IMR-90 (cell line): ENCODE measurements around the gene DNAJC17. TPM values are rescaled to one million over a fixed set of nuclear protein-coding genes. Genes with fewer than 3 reads are reported as not detected.

ENCODE experiments used
- ATAC-seq: fragments of 200-7000 bp; cut with Tn5 transposase; 2 replicates; pipeline ENCODE4 v1.9.1; 2020; ENCODE audit warnings: low read depth, mild to moderate bottlenecking, moderate library complexity
- BruUV-seq: library from RNA; stranded (reverse); fragments of 400-500 nt; replicated peaks from 2 replicates; lab custom pipeline; 2021; lab: Mats Ljungman, UMichigan
- CTCF ChIA-PET: fragments of 300-600 bp; formaldehyde crosslinking; extraction: SDS; loops from one replicate; lab custom pipeline; 2021; ENCODE audit warnings: antibody characterized with exemption; lab: Yijun Ruan, JAX
- POLR2A ChIA-PET: fragments of 300-600 bp; sonication (Branson Sonifier 250); formaldehyde crosslinking; loops from one replicate; lab custom pipeline; 2022; ENCODE audit warnings: antibody characterized with exemption; ENCODE audit not compliant: unreplicated experiment; lab: Charles Lee
- DNase-seq: peaks from one replicate; pipeline ENCODE4 v3.0.0; 2013
- H2AFZ ChIP-seq: replicated peaks from 2 replicates; pipeline ENCODE3; 2013; ENCODE audit warnings: low read length, mild to moderate bottlenecking; ENCODE audit not compliant: poor library complexity
- H2AK5ac ChIP-seq: 2 replicates; pipeline ENCODE4 v1.6.1; 2013; ENCODE audit warnings: low read depth, low read length, inconsistent platforms
- H2AK9ac ChIP-seq: replicated peaks from 2 replicates; pipeline ENCODE3; 2013; ENCODE audit warnings: mild to moderate bottlenecking, low read depth, low read length, moderate library complexity; ENCODE audit not compliant: poor library complexity
- H2BK120ac ChIP-seq: 2 replicates; pipeline ENCODE4 v1.6.1; 2013; ENCODE audit warnings: low read depth, low read length, inconsistent platforms
- H2BK15ac ChIP-seq: 3 replicates; pipeline ENCODE4 v1.6.1; 2013; ENCODE audit warnings: low read depth, low read length, inconsistent platforms
- H2BK20ac ChIP-seq: 2 replicates; pipeline ENCODE4 v1.6.1; 2013; ENCODE audit warnings: low read depth, mild to moderate bottlenecking, inconsistent platforms, low read length, moderate library complexity
- H2BK5ac ChIP-seq: 2 replicates; pipeline ENCODE4 v1.6.1; 2013; ENCODE audit warnings: mild to moderate bottlenecking, low read depth, low read length, inconsistent platforms; ENCODE audit not compliant: poor library complexity, severe bottlenecking
- H3K14ac ChIP-seq: replicated peaks from 2 replicates; pipeline ENCODE4 v1.6.1; 2013; ENCODE audit warnings: low read depth, low read length, inconsistent platforms
- H3K18ac ChIP-seq: 2 replicates; pipeline ENCODE4 v1.6.1; 2013; ENCODE audit warnings: low read depth, low read length, control low read depth
- H3K23ac ChIP-seq: 2 replicates; pipeline ENCODE4 v1.6.1; 2013; ENCODE audit warnings: low read depth, low read length, inconsistent platforms
- H3K27ac ChIP-seq: 2 replicates; pipeline ENCODE4 v1.5.1; 2013; ENCODE audit warnings: mild to moderate bottlenecking, control low read depth, low read length; ENCODE audit not compliant: insufficient read depth
- H3K27me3 ChIP-seq: 2 replicates; pipeline ENCODE4 v1.6.1; 2013; ENCODE audit warnings: low read length; ENCODE audit not compliant: control insufficient read depth, insufficient read depth
- H3K36me3 ChIP-seq: 2 replicates; pipeline ENCODE4 v1.6.1; 2013; ENCODE audit warnings: low read length, mixed read lengths; ENCODE audit not compliant: control insufficient read depth, insufficient read depth
- H3K4ac ChIP-seq: 2 replicates; pipeline ENCODE4 v1.6.1; 2013; ENCODE audit warnings: low read depth, low read length, inconsistent platforms
- H3K4me1 ChIP-seq: 2 replicates; pipeline ENCODE4 v1.6.1; 2013; ENCODE audit warnings: low read length, mixed read lengths; ENCODE audit not compliant: control insufficient read depth, insufficient read depth
- H3K4me2 ChIP-seq: 2 replicates; pipeline ENCODE4 v1.6.1; 2013; ENCODE audit warnings: low read depth, mild to moderate bottlenecking, control low read depth, low read length, moderate library complexity
- H3K4me3 ChIP-seq: 2 replicates; pipeline ENCODE4 v1.5.1; 2013; ENCODE audit warnings: low read depth, mild to moderate bottlenecking, control low read depth, low read length, moderate library complexity; ENCODE audit not compliant: insufficient read depth
- H3K56ac ChIP-seq: 2 replicates; pipeline ENCODE4 v1.6.1; 2013; ENCODE audit warnings: low read length, inconsistent platforms; ENCODE audit not compliant: insufficient read depth; ENCODE audit errors: extremely low read depth
- H3K79me1 ChIP-seq, 2 experiments: 2 replicates each; pipeline ENCODE4 v1.6.1; 2013; ENCODE audit warnings: low read length in 2 of 2, inconsistent platforms in 1 of 2, low read depth in 1 of 2
- H3K9ac ChIP-seq: 2 replicates; pipeline ENCODE4 v1.6.1; 2013; ENCODE audit warnings: low read depth, low read length, control low read depth
- H3K9me1 ChIP-seq: 2 replicates; pipeline ENCODE4 v1.6.1; 2013; ENCODE audit warnings: low read length, inconsistent platforms; ENCODE audit not compliant: insufficient read depth
- H3K9me3 ChIP-seq: 2 replicates; pipeline ENCODE4 v1.6.1; 2013; ENCODE audit warnings: low read length; ENCODE audit not compliant: control insufficient read depth, insufficient read depth
- H4K20me1 ChIP-seq: 2 replicates; pipeline ENCODE4 v1.6.1; 2013; ENCODE audit warnings: low read length, inconsistent platforms; ENCODE audit not compliant: insufficient read depth
- H4K5ac ChIP-seq: 2 replicates; pipeline ENCODE4 v1.6.1; 2013; ENCODE audit warnings: mild to moderate bottlenecking, low read depth, low read length, control low read depth
- H4K8ac ChIP-seq, 2 experiments: 2 replicates each; pipeline ENCODE4 v1.6.1; 2013; ENCODE audit warnings: low read depth in 2 of 2, low read length in 2 of 2, control low read depth in 1 of 2, inconsistent platforms in 1 of 2
- H4K91ac ChIP-seq: 2 replicates; pipeline ENCODE4 v1.6.1; 2013; ENCODE audit warnings: low read depth, low read length, inconsistent platforms; ENCODE audit not compliant: insufficient read depth
- CEBPB ChIP-seq: IDR thresholded peaks from 2 replicates; pipeline ENCODE4 v1.6.1; 2012; ENCODE audit warnings: low read depth, low read length, improper control_type of control experiment
- CHD1 ChIP-seq: IDR thresholded peaks from 2 replicates; pipeline ENCODE4 v1.6.1; 2012; ENCODE audit warnings: low read depth, low read length, improper control_type of control experiment
- SMC3 ChIP-seq: fragments of 150-350 bp; IDR thresholded peaks from 2 replicates; pipeline ENCODE4 v1.6.1; 2016; ENCODE audit warnings: low read depth, mild to moderate bottlenecking, antibody characterized with exemption, low read length, moderate library complexity
- WGBS, 2 experiments: methylation state at CpG; one replicate each; pipeline versions ENCODE4 v1.1.5 to v1.1.7; 2013; ENCODE audit warnings: missing lambda C conversion rate in 2 of 2; ENCODE audit not compliant: insufficient read length in 1 of 2; ENCODE audit errors: extremely low coverage in 2 of 2; 5-methylcytosine and 5-hydroxymethylcytosine counted together
- dilution Hi-C: fragments of 300-500 bp; cut with HindIII; formaldehyde crosslinking; loops from one replicate; pipeline ENCODE4 v1.14.3; 2018; ENCODE audit warnings: low sequenced_read_pairs; ENCODE audit not compliant: unreplicated experiment
- in situ Hi-C: fragments of 300-500 bp; cut with MboI; formaldehyde crosslinking; loops from 3 replicates; pipeline ENCODE4 v1.14.3; 2019; ENCODE audit warnings: low sequenced_read_pairs, inconsistent platforms, mixed read lengths
- intact Hi-C: fragments of 100-400 bp; cut with micrococcal nuclease; formaldehyde crosslinking; loops from 2 replicates; pipeline ENCODE4 v1.10.0; 2022
- polyA plus RNA-seq, 3 experiments: library from polyadenylated mRNA; depleted of rRNA; stranded (reverse); fragments of >200 nt; gene quantifications; 2 replicates each; pipeline ENCODE4 v1.2.3, GENCODE V29; 2012; ENCODE audit warnings: low replicate concordance in 1 of 3
- total RNA-seq: library from RNA; depleted of rRNA; stranded (reverse); fragments of >200 nt; gene quantifications from 2 replicates; pipeline ENCODE4 v1.2.3, GENCODE V29; 2012

Gene DNAJC17
- total and polyA plus RNA-seq, 2 of the 4 experiments (the other 2 are of a cell fraction) = 58.6 to 107 TPM

DNA sequence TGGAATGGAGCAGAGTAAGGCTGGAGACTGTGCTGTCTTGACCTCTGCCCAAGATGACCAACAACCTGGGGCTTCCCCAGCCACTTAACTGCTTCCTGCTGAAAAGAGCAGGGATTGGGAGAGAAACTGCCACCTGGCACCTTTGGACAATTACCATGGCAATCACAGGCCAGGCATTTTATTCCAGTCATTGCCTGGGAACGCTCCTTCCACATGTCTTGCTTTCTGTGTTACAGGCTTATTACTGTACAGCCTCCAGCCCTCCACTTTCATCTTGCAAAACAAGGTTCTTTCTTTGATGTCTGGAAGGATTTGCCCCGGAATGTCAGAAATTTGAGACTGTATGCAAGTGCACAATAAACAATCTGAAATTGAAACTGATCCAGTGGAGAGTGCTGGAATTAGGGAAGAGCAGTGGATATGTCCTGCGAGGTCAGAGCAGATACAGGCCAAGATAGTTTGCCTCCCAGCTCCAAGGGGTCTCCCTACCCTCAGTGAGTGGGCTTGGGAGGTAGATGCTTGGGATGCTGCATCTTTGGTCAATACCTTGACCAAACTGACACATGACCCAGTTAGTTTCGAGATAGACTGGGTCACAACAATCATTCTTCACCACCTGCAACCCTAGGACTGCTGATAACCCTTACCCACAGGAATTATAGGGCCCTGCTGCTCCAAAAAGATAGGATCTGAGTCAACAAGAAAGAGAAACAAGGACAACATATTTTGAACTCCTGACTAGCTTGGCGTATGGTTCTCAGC lies 18.6 kb upstream of the DNAJC17 start (continued):
- TF ChIP-seq CEBPB = no peak

DNA sequence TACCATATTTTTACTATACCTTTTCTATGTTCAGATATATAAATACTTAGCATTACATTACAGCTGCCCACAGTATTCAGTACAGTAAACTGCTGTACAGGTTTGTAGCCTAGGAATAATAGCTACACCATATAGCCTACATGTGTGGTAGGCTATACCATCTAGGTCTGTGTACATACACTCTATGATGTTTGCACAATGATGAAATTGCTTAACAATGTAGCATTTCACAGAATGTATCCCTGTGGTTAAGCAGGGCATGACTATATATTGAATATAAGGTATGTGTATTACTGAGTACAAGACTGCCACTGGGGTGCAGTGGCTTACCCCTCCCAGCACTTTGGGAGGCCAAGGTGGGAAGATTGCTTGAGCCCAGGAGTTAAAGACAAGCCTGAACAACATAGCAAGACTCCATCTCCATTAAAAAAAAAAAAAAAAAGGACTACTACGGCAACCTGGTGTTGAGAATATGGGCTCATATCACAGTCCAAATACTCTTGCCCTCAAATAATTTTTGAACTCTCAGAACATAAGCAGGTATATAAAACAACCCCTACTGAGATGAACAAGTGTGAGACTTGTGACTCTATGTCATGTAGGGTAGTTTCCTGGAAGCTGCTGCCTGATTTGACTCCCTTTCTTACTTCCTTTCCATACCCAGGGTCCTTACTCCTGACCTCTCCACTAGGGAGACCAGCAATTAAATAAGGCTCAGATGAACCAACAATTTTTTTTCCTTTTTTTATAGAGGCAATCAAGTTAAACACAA lies 16.5 kb upstream of the DNAJC17 start:
- no peak overlapping the region for H4K91ac ChIP-seq
- no peak for DNase-seq
- ATAC-seq = no peak
- intact Hi-C loops = no loop called here
- no peak overlapping the region for H3K27ac ChIP-seq
- TF ChIP-seq CEBPB = peak; percentile 43
- TF ChIP-seq SMC3 = no peak
- no peak for TF ChIP-seq CHD1
- WGBS, 2 experiments = no CpG with 5 or more reads among the region's 1 CpG
- H2AK9ac ChIP-seq = no peak overlapping the region
- CTCF ChIA-PET = no interaction called here
- H3K4me2 ChIP-seq = no peak overlapping the region
- POLR2A ChIA-PET = no interaction called here
- no peak overlapping the region for H3K9ac ChIP-seq
- no peak overlapping the region for H2BK5ac ChIP-seq
- no peaks in the 10 kb centered on the region for H3K9me3 ChIP-seq
- in situ Hi-C loops = no loop called here
- no peak overlapping the region for H4K5ac ChIP-seq
- no peak overlapping the region for H3K56ac ChIP-seq
- H4K20me1 ChIP-seq = no peaks in the 10 kb centered on the region; the same call in 1 of the 2 replicates
- H3K4me3 ChIP-seq = no peak overlapping the region
- no peak overlapping the region for H2BK120ac ChIP-seq
- H2BK20ac ChIP-seq = no peak overlapping the region
- no peak overlapping the region for H2BK15ac ChIP-seq
- H3K18ac ChIP-seq = no peak overlapping the region
- peaks cover 5% of the 10 kb centered on the region for H3K9me1 ChIP-seq
- no peak overlapping the region for H2AFZ ChIP-seq
- dilution Hi-C loops = no loop called here
- BruUV-seq = no TSS peak
- peaks cover 11% of the 10 kb centered on the region for H3K4me1 ChIP-seq
- H3K79me1 ChIP-seq = no peaks in the 10 kb centered on the region
- no peak overlapping the region for H3K4ac ChIP-seq
- peaks cover 6% of the 10 kb centered on the region; the same call in 1 of the 2 replicates for H3K27me3 ChIP-seq
- H2AK5ac ChIP-seq = no peak overlapping the region
- no peak overlapping the region for H3K14ac ChIP-seq
- H4K8ac ChIP-seq = no peak overlapping the region
- no peaks in the 10 kb centered on the region for H3K36me3 ChIP-seq
- H3K23ac ChIP-seq = no peak overlapping the region
